ENCODE data around the gene HOXA6.

The HOXA6 gene

DNA sequence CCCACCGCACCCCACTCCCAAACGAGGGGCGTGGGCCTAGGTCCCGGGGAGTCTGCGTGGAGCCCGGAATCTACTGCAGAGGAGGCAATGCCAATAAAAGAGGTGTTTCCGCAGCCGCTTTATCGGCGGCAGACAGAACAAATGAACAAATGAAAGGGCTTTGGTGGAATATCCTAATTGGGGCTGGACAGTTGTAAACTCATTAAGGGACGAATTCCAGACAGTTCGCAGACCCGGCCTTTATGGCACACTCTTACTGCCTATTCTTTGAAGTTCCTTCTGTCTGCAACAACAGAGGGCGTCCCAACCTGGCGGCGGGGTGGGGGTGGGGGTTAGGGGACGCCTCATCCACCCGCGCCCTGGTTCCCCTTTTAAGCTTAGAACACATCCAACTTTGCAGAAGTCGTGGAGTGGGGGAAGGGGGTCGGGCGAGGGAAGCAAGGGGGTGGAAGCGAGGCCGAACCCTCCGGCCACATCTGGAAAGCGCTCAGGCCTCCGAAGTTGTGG is 13.7 kb upstream of the HOXA6 start:
- DNase-seq (ENCODE audit: low spot score) = no peak

DNA sequence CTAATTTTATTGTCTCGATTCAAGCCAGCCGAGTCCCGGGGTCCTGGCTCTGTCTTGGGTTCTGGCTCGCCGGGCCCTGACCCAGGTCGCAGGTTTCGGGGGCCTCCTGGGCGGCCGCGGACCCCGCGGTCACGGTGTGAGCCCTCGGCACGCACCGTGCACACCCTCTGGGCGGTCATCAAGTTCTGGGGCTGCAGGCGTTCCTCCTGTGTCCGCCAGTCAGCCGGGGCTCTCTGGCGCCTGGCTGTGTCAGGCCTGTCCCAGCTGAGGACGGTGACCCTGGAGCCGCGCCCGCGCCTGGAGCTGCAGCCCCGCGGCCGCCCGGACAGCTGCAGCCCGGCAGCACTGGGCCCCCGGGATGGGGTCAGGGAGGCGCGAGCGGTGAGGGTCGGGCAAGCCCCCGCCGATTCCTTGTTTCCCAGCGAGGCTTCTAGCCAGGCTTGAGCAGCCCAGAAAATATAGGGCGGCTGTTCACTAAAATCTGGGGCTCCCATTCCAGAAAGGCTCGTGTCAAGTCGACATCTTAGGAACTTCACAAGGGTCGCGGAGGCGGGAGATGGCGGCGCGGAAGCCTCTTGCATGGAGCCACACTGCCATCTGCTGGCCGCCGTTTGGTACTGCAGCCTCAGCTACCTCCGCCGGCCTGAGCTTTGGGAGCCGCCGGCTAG is 13.1 kb upstream of the HOXA6 start:
- peak; percentile 90 for DNase-seq (ENCODE audit: low spot score)

DNA sequence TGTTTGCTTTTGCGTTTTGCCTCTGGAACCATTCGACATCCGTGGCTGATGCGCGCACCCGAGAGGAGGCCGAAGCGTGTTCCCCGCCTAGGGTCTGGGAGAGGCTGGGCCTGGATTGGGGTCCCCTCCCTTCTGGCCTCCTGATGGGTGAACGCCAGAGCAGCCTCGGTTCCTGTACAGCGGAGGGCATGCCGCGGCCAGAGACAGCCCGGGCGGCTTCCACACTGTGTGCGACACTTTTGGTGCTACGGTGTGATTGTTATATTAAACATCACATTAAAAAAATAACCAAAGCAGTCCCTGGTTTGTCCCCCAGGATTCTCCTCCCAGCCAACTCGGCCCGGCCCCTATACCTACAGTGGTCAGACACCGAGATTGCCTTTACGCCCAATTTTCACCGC is 12.6 kb upstream of the HOXA6 start:
- DNase-seq (ENCODE audit: low spot score) = peak; percentile 35

DNA sequence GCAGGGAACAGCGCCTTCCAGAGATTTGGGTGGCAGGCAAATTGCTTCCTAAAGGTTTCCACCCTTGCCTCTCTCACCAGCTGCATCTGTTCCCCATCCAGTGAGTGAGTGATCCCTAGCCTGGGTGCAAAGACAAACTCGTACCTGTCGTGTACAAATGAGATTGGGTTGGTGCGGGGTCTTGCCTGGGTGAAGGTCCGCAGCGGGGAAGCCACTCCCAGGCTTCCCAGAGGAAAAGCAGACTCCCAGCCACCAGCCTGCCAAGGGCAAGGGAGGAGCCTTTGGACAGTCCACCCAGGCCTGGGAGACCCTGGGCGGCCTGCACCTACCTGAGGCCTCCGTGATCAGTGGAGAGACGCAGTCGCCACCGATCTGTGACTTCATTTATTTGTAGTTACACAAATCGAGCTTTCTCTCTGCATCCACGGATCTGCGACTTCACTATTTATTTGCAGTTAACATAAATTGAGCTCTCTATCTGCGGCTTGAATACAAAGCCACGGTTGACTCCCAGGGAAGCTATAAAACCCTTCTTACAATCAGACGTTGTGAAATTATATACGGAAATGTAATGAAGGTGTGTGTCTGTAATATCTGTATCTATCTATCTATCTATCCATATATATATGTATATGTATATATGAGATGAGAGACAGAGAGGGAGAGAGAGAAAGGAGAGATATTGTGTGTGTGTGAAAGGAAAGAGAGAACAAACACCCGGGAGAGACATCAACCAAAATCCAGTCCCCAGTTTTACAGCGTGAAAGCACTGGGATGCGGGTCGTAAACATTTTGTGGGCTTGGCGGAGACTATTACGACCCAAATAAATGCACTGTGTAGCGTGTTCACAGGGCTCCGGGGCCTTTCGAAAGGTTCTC is 11.9 kb upstream of the HOXA6 start:
- DNase-seq (ENCODE audit: low spot score) = peak; percentile 54

DNA sequence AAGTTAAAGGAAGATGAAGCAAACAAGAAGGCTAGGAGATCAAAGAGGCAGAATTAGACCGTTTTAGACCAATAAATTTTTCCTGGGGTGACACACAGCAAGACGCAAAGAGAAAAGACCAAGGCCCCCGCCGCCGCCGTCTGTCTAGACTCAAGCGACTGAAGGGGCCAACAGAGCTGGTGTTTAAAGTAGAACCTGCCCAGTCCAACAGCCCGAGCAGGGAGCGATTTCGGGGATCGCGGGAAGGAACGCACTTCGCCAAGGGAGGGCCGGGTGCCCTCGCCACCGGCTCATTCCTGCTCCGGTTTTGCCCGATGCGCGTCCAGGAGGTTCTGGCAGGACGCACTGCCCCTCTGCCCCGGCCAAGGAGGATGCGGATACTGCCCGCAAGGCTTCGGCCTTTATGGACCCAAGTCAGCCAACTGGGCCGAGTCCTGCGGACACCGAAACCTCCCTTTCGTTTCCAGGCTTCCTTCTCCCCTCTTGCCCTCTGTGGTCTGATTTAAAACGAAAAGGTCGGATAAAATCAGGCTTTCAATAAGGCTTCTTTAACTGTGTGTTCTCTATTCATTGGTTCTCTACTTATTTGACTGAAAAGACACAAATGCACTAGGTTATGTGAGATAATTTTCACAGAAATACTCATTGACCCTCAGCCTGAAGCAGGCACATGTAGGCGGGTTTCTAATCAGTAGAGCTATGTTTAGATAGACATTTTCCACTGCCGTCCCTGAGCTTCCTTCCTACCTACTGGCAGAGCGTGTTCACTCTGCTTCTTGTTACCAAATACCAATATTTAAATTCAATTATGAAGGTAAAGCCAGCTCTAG is 11.1 kb upstream of the HOXA6 start:
- peak; percentile 34 for DNase-seq (ENCODE audit: low spot score)

DNA sequence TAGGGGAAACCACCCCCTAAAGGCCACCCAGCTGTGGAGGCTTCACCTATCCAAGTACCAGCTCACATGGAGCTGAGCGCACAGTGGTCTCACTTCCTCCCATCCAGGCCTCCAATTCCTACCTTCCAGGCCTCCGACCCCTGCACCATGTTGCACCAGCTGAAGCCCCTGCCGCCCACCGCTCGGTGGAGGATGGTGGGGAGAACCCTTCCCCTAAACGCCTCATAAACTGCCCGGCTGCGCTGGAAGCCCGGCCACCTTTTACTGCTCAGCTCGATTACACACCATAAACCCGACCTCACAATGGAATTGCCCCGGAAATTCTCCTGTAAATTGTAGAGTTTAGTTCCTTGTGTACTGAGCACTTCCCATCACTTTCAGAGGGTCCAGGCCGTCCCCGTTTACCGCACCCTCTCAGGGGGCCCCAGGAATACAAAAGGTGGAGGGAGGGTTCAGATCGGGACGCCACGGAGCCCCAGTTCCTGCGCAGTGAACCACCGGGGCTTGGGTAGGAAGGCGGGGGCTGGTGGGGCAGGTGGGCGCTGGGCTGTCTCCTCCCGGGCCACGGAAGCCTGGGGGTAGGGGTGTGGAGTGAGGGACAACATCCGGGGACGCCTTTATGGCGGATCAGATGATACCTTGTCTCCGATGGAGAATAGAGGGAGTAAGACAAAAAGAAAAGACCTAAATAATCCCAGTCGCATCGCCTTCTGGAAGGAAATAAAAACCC is 10.3 kb upstream of the HOXA6 start:
- DNase-seq (ENCODE audit: low spot score) = peak; percentile 43

DNA sequence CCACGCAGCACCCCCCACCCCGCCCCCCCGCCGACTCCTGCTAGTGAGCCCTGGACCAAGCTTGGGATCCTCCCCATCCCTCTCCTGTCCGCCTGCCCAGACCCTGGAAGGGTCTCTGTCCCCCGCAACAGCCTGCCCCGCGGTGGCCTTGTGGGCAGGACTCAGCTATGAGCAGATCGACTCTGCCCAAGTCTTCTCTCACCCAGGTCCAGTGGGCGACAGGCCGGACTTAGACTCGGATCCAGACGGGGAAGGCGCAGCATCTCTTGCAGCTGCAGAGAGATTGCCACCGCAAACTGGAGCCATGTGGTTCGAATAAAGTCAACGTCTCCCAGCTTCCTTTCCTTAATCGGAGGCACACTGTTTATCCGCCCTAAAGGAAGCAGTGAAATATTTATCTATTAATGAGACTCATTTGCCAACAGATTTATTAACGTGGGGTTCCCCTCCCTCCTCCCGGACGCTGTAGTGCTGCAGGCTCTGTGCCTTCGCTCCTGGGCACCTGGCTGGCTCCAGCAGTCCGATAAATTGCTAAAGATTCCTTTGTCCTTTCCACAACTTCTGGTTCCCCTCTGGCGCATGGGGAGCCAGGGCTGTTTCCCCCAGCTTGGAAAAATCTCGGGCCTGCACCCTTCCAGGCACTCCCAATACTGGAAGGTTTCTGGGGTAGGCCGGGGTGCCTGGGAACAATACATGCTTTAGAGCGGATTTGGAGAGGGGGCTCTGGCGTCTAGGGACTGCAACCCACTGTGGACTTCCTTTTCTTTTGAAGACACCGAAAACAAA is 9.5 kb upstream of the HOXA6 start:
- peak; percentile 31 for DNase-seq (ENCODE audit: low spot score)

DNA sequence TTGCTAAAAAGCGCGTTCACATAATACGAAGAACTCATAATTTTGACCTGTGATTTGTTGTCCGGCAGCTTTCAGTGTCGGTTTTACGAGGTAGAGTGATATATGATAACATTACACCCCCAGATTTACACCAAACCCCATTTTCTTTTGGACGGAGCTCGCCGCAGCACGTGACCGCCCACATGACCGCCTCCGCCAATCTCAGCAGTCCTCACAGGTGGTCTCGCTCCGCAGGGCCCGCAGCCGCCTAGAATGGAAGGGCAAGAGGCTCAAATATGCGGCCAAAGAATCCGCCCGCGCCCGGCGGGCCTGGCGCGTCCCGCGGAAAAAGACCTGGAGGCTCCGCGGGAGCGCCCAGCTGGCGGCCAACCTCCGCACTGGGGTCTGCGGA is 8.9 kb upstream of the HOXA6 start, which contains the start of gene HOXA7:
Gene HOXA7 (minus strand): TSS at position 168 of the 391 bp plus-strand sequence. CDS start 130 bp downstream, at position 38.
- peak; percentile 81 for DNase-seq (ENCODE audit: low spot score)

DNA sequence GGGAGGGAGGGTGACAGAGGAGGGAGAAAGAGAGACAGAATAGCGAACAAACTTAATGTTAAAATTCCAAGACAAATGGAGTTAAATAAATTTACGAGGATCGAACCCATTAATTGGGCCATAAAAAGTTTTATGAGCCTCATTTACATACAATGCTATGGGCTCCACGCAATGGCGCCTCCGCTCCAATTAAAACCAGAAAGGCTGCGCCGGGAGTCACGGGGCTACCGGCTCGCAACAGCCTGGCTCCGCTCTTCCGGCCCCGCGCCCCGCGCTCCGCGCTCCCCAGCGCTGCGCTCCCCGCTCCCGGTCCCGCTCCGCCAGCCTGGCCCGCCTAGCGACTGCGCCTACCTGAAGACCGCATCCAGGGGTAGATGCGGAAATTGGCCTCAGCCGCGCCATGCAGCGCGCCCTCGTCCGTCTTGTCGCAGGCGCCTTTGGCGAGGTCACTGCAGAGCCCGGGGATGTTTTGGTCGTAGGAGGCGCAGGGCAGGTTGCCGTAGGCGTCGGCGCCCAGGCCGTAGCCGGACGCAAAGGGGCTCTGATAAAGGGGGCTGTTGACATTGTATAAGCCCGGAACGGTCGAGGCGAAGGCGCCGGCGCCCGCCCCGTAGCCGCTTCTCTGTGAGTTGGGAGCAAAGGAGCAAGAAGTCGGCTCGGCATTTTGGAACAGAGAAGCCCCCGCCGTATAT is 8.4 kb upstream of the HOXA6 start:
- DNase-seq (ENCODE audit: low spot score) = no peak

DNA sequence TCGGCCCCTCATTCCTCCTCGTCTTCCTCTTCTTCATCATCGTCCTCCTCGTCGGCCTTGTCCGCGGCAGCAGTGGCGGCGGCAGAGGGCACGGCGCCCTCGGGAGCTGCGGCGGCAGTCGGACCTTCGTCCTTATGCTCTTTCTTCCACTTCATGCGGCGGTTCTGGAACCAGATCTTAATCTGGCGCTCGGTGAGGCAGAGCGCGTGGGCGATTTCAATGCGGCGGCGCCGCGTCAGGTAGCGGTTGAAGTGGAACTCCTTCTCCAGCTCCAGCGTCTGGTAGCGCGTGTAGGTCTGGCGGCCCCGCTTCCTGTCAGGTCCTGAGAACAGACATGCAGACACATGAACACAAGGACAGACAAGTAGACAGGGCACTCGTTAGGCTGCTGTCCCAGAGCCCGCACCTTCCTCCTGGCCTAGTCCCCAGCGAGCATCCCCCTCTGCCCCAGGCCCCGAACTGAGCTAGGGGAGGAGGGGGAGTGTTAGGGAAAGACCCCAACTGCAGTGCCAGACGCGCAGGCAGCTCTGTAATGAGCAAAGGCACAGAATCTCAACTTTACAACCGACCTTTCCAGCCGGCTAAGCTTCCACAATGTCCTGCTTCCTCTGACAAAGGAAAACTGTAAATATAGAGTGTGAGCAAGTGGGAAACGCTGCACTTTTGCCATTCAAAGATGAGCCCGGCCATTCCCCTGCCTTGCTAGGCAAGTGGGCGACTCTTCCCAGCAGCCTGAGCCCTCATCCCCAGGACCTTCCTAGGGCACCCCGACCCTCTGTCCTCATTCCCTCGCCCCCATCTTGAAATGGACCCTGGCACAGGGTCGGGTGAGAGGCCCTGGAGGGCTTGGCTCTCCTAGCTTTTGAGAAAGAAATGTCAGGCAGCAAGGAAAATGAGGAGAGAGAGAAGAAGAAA is 7.6 kb upstream of the HOXA6 start:
- peak; percentile 87 for DNase-seq (ENCODE audit: low spot score)

DNA sequence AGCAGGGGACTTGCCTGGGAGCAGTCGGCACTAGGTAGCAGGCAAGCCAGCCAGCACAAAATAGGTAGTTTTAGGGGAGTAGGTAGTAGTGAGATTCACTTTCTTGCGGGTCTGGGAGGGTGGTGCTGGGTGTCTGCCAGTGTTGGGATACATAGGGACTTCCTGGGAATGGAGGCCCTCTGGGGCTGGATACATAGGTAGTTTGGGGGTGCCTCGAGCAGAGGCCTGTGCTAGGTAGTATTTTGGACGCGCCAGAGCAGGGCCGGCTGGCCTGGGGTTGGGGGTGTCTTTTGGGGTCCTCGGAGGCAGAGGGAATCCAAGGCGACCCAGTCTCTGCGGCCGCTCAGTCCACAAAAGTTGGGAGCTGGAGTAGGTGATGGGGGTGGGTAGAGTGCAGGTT is 6.8 kb upstream of the HOXA6 start:
- DNase-seq (ENCODE audit: low spot score) = no peak

DNA sequence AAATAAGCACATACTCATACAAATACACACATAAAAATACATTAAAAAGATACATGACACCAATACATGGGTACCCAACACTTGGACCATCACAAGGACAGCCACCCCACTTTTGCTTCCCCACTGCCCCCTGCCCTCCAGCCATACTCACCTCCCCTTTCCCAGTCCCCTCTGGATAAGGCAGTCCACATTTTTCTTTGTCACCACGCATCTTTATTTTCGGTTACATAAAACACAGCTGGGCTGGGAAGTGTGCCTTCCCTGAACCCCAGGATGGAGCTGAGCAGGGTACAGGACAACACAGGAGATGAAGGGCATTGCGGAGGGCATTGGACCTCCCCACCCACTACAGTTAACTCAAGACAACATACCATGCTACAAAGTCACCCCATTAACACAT is 6.0 kb upstream of the HOXA6 start:
- no peak for DNase-seq (ENCODE audit: low spot score)

DNA sequence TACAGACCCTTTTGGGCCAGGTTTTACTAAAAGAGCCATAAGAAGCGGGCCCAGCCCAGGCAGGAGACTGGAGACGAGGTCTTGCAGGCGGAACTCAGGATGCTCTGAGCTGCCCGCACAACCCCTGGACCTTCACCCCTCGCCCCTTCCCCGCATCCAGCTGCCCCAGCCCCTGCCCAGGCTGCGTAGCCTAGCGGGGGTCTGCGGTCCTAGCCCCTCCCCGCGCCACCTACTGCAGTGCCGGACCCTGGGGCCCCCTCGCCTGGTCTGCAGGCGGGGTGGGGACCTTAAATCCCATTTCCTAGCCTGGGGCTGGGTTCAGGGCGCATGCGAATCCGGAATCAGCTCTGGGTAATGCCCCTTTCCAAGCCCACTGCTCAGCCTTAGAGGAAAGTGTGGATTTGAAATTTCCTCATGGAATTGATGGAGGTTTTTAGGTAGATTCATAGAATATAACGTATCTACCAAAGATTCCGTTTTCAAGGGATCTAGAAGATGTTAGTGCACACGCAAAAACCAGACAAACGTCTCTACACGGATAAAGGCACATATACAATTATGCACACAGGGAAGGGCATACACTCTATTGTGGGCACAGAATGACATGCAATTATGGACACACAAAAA is 5.4 kb upstream of the HOXA6 start:
- DNase-seq (ENCODE audit: low spot score) = no peak

DNA sequence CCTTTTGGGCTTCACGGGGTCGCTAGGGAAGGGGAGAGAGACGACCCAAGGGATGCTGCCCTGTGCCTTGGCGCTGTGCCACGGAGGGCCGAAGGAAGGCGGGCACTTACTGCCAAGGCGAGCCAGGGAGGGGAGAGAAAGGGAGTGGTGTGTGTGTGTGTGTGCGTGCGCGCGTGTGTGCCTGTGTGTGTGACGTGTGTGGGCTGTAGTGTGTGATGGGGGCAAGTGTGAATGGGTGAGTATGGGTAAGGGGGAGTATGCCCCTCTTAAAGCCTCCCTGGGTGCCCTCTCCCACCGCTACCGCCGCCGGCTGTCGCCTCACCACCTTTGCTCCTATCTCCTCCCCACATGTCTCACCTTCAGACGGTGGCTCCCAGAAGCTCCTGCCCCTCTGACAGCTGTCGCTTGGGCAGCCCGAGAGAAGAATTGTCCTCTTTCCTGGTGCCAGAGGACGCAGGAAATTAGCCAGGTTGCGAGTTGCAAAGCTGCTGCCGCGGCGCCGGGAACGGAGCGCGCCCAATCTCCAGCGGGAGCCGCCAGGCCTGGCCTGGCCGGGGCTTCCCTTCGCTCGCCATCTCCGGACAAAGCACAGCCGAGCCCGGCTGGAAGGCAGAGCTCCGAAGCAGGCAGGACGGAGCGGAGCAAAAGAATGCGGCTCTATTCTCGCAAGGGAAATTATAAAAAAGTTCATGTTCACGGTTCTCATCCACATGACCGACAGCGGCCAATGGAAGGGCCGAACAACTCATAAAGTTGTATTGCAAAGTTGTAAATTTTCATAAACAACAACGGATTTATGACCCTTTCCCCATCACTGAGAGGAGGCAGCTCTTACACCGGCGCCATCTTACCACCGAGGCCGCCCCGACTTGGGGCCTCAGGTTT is 4.6 kb upstream of the HOXA6 start, which contains the start of gene HOXA3:
Gene HOXA3 (minus strand): TSS at position 653 of the 885 bp plus-strand sequence. CDS start 41,943 bp downstream, outside the sequence.
- peak; percentile 79 for DNase-seq (ENCODE audit: low spot score)

DNA sequence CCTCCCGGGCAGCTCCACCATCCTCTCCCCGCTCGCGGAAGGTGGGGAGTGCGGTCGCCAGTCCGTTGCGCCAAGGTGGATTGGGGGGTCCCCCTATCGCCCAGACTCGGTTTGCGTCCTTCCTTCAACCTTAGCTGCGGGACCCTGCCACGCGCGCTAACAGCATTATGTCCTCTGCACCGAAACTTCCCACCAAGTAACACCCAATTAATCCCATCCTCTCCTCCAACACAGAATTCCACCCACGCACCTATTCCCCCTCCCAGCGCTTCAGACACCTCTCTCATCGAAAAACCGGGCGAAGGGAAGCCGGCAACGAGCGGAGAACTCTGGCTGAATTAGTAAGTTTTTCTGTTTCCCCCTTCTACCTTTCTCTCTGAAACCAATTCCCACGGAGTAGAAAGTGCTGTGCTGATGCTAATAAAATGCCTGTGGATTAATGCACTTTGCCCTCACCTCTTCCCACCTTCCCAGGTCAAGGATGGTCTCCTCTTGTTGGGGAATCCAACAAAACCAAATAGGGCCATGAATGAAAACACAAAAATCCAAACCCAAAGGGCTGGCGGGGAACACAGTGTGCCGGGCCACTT is 3.9 kb upstream of the HOXA6 start:
- DNase-seq (ENCODE audit: low spot score) = no peak

DNA sequence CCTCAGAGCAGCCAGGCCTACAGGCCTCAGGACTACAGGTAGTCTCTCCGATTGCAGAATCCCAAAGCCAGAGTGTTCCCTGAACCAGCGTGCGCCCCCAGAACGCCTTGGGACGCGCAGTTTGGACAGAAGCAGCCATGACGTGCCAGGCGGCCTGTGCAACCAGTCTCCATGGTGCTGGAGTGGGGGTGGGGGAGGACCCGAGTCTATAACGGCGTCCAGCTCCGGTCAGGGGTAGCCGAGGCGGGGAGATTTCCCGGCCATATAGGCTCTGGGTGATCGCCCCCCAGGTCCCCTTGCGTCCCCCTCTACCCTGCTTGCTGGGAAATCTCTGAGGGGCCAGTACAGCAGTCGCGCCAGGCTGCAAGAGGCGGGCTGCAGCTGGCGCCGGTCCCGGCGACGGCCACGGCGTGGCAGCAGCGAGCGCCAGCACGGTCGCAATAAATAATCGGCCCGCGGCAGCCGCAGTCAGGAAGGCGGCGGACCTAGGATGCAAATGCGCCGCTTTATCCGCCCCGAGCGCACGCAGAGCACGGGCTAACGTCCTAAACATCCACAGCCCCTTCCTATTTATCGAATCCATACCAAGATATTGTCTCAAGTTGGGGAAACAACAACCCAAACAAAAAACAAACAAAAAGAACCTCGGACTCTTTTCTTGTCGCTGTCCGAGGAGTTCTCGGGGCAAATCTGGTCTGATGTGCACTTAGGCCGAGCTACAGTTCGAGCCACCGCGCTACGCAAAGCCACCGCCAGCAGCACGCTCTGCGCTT is 3.2 kb upstream of the HOXA6 start:
- peak; percentile 90 for DNase-seq (ENCODE audit: low spot score)

Data from kidney tubule cell (primary cell).